GM13976 (cell line): ENCODE measurements around the gene RXYLT1.

Experiments used
- DNase-seq: peaks from one replicate; pipeline ENCODE4 v3.0.0; 2012; ENCODE audit warnings: low spot score
- CTCF ChIP-seq: IDR thresholded peaks from 2 replicates; pipeline ENCODE4 v1.5.1; 2012; ENCODE audit warnings: borderline replicate concordance, mild to moderate bottlenecking; ENCODE audit not compliant: insufficient read depth; ENCODE audit errors: extremely low read depth, missing control alignments, control extremely low read depth
- in situ Hi-C: fragments of 300-500 bp; cut with MboI; formaldehyde crosslinking; loops from one replicate; pipeline ENCODE4 v1.12.0; 2022; ENCODE audit warnings: low sequenced_read_pairs, mixed read lengths, inconsistent platforms; ENCODE audit not compliant: unreplicated experiment

The RXYLT1 gene

GRCh38 chr12:63848450-63848849 is 68.7 kb downstream of the RXYLT1 start:
- in situ Hi-C loops: loop anchor here (10.0 kb wide), 1 partner anchor 406 kb away; no protein-coding TSS in a partner anchor
- no peak for TF ChIP-seq CTCF
- no peak for DNase-seq

DNA sequence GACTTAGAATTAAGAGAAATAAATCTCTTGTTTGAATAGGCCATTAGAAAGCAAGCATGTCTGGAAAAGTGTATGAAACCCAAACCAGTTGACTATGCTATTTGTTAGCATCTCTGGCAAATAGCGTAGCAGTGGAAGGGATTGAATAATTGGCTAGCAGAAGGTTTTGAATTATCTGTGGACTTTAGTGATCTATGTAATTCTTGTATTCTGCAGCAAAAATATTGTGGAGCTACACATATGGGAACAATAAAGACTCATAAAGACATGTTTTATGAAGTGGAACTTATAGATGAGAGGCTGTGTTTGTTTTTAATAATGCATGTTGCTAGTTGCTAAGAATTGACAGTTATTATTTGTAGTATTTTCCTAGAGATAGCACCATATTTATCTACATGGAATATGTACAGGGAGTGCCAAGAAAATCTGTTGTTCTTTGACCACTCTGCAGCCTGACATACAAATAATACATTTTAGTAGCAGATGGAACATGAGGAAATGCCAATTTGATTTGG is 69.5 kb downstream of the RXYLT1 start:
- no peak for TF ChIP-seq CTCF
- in situ Hi-C loops: loop anchor here (10.0 kb wide), 1 partner anchor 406 kb away; no protein-coding TSS in a partner anchor
- no peak for DNase-seq

- DNase-seq: no peak
- in situ Hi-C loops: loop anchor here (10.0 kb wide), 1 partner anchor 405 kb away; no protein-coding TSS in a partner anchor
- no peak for TF ChIP-seq CTCF
Measured at GRCh38 chr12:63849641-63850040, 69.9 kb downstream of the RXYLT1 start.

- in situ Hi-C loops: no loop called here
- DNase-seq: no peak
- TF ChIP-seq CTCF: no peak
Measured at GRCh38 chr12:63853978-63854377, 74.3 kb downstream of the RXYLT1 start.

DNA sequence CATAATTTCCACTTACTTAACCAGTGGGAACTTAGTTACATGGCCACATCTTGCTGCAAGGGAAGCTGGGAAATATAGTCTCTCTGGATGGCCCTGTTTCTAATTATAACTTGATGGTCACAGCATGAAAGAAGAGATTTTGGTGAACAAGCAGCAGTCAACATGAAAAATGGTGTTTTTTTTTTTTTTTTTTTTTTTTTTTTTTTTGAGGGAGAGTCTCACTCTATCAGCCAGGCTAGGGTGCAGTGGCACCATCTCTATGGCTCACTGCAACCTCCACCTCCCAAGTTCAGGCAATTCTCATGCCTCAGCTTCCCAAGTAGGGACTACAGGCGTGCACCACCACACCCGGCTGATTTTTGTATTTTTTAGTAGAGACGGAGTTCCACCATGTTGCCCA is 75.6 kb downstream of the RXYLT1 start:
- no peak for TF ChIP-seq CTCF
- in situ Hi-C loops: no loop called here
- DNase-seq: no peak

DNA sequence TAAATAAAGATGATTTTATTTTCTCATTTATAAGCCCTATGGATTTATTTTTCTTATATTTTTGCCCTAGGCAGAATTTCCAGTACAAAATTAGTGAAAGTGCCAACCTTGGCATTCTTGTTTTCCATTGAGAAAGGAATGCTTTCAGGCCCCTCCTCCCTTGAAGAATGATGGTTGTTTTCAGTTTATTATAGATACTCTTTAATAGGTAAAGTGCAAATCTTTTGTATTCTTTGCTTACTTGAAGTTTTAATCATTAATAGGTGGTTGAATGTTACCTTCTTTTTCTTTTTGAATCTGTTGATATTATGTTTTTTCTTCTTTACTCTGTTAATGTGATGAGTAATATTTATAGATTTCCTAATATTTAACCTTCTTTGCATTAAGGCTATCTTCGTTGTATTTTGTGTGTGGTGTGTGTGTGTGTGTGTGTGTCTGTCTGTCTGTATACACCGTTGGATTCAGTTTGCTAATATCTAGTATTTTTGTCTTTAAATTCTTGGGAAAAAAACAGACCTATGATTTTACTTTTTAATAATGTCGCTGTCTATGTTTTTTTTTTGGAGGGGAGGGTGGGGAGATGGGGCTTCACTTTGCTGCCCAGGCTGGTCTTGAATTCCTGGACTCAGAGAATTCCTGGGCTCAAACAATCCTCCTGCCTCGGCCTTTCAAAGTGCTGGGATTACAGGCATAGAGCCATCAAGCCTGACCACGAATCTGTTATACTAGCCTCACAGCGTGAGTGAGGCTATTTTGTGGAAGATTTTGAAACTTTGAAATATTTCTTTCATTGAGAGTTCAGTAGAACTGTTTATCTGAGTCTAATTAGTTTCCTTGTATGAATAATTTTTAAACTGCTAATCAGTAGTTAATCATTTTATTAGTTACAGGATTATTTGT is 78.3 kb downstream of the RXYLT1 start:
- no peak for DNase-seq
- in situ Hi-C loops: no loop called here
- TF ChIP-seq CTCF: no peak
